ENCODE data around the gene DMRT3. TPM values are rescaled to one million over a fixed set of nuclear protein-coding genes. Genes with fewer than 3 reads are reported as not detected.

The DMRT3 gene
- total and polyA plus RNA-seq, 4 donors: not detected

DNA sequence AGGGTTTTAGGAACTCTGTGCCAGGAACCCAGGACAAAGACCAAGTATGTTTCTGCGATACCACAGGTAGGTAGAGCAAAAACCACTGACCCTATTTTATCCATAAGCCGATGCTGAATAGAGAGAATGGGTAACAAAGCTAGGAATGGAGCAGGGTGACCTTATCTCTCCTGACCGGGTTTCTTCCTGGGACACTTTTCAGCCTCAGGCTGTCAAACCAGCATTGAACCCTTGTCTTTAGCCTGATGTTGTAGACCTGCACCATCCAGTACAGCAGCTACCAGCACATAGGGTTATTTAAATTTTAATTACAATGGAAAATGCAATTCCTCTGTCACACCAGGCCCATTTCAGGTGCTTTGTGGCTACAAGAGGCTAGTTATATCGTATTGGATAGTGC, 43.1 kb upstream of the DMRT3 start (continued):
- no peak for TF ChIP-seq RXRA (IDR thresholded peaks at IDR 0.05)
- TF ChIP-seq, protein P1, sequence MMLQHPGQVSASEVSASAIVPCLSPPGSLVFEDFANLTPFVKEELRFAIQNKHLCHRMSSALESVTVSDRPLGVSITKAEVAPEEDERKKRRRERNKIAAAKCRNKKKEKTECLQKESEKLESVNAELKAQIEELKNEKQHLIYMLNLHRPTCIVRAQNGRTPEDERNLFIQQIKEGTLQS (IDR thresholded peaks at IDR 0.05): no peak
- TF ChIP-seq, protein P2, sequence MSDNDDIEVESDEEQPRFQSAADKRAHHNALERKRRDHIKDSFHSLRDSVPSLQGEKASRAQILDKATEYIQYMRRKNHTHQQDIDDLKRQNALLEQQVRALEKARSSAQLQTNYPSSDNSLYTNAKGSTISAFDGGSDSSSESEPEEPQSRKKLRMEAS (IDR thresholded peaks at IDR 0.05): no peak

DNA sequence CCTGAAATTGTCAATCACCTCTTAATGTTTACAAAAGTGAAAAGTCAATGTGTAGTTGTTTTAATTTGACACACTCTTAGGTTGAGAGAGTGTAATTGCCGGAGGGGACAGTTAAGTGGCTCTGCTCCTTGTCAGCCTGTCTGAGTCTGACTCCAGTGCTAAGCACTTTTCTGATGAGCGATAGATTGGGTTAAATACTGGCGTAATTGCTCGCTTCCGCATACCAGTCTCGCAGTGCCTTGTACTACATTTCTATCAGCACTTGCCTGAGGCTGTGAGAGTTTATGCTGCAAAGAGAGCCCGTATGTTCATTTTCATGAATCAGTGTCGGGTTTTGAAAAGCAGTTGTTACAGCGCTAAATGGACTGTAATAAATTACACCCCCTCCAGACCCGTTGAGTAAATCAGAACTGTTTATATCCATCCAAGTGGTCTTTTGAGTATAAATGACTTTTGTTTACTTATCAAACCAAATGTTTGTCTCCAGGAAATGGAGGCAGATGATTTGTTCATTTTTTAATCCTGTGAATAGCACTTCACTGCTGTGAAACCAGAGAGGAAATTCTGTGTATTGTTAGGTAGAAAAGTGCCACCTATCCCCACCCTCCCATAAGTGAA, 41.0 kb upstream of the DMRT3 start:
- Histone ChIP-seq H3K36me3 (ENCODE audit: control insufficient read depth in 4 of 4, insufficient read depth in 3 of 4, low read depth in 1 of 4, low read length in 3 of 4) (no peaks in the 10 kb centered on the region), H3K4me3 (ENCODE audit: low read depth in 1 of 3, low read length in 3 of 3) (no peak overlapping the region), H3K9ac (ENCODE audit: low read depth in 1 of 2, low read length in 2 of 2) (no peak overlapping the region), H3K4me1 (ENCODE audit: control insufficient read depth in 4 of 4, insufficient read depth in 4 of 4, low read length in 3 of 4) (no peaks in the 10 kb centered on the region), H3K27ac (ENCODE audit: low read depth in 1 of 2, low read length in 2 of 2) (no peak overlapping the region), H3K9me3 (ENCODE audit: control insufficient read depth in 4 of 4, low read length in 3 of 4) (peaks cover 0 to 4% (median 2%) of the 10 kb centered on the region in 4 donors), H3K27me3 (ENCODE audit: control insufficient read depth in 4 of 4, insufficient read depth in 4 of 4, low read length in 3 of 4) (peaks cover 0 to 7% (median 0%) of the 10 kb centered on the region in 4 donors)
- no peak for DNase-seq (ENCODE audit: low spot score)
- 64% methylated on average over 10 of the region's 10 CpGs for WGBS
- TF ChIP-seq RAD21 (IDR thresholded peaks at IDR 0.05) (no peak), EGR1 (IDR thresholded peaks at IDR 0.05; ENCODE audit: low read depth in 2 of 2) (no peak), FOXA2 (IDR thresholded peaks at IDR 0.05) (no peak), JUND (IDR thresholded peaks at IDR 0.05) (no peak), HNF4G (IDR thresholded peaks at IDR 0.05) (no peak), TAF1 (conservative IDR thresholded peaks at IDR 0.05) (no peak), HNF4A (conservative IDR thresholded peaks at IDR 0.05) (no peak), RXRA (IDR thresholded peaks at IDR 0.05) (no peak), YY1 (IDR thresholded peaks at IDR 0.05) (no peak), SP1 (IDR thresholded peaks at IDR 0.05) (no peak), GABPA (IDR thresholded peaks at IDR 0.05 in 1 of 2, conservative IDR thresholded peaks at IDR 0.05 in 1 of 2) (no peak), FOXA1 (IDR thresholded peaks at IDR 0.05) (no peak)
- TF ChIP-seq, protein P3, sequence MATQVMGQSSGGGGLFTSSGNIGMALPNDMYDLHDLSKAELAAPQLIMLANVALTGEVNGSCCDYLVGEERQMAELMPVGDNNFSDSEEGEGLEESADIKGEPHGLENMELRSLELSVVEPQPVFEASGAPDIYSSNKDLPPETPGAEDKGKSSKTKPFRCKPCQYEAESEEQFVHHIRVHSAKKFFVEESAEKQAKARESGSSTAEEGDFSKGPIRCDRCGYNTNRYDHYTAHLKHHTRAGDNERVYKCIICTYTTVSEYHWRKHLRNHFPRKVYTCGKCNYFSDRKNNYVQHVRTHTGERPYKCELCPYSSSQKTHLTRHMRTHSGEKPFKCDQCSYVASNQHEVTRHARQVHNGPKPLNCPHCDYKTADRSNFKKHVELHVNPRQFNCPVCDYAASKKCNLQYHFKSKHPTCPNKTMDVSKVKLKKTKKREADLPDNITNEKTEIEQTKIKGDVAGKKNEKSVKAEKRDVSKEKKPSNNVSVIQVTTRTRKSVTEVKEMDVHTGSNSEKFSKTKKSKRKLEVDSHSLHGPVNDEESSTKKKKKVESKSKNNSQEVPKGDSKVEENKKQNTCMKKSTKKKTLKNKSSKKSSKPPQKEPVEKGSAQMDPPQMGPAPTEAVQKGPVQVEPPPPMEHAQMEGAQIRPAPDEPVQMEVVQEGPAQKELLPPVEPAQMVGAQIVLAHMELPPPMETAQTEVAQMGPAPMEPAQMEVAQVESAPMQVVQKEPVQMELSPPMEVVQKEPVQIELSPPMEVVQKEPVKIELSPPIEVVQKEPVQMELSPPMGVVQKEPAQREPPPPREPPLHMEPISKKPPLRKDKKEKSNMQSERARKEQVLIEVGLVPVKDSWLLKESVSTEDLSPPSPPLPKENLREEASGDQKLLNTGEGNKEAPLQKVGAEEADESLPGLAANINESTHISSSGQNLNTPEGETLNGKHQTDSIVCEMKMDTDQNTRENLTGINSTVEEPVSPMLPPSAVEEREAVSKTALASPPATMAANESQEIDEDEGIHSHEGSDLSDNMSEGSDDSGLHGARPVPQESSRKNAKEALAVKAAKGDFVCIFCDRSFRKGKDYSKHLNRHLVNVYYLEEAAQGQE (IDR thresholded peaks at IDR 0.05): no peak
- TF ChIP-seq, protein P1 (IDR thresholded peaks at IDR 0.05): no peak
- TF ChIP-seq, protein P4, sequence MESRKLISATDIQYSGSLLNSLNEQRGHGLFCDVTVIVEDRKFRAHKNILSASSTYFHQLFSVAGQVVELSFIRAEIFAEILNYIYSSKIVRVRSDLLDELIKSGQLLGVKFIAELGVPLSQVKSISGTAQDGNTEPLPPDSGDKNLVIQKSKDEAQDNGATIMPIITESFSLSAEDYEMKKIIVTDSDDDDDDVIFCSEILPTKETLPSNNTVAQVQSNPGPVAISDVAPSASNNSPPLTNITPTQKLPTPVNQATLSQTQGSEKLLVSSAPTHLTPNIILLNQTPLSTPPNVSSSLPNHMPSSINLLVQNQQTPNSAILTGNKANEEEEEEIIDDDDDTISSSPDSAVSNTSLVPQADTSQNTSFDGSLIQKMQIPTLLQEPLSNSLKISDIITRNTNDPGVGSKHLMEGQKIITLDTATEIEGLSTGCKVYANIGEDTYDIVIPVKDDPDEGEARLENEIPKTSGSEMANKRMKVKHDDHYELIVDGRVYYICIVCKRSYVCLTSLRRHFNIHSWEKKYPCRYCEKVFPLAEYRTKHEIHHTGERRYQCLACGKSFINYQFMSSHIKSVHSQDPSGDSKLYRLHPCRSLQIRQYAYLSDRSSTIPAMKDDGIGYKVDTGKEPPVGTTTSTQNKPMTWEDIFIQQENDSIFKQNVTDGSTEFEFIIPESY (IDR thresholded peaks at IDR 0.05): no peak
